Measurements from ENCODE around the gene WDR38. TPM values are rescaled to one million over a fixed set of nuclear protein-coding genes. Genes with fewer than 3 reads are reported as not detected.
A peak's percentile ranks its signal among the peaks of the same experiment; 100 is the strongest.

Gene WDR38
- total RNA-seq, 2 experiments from 2014 or later = not detected

GRCh38 chr9:124868511-124869465 lies 15.5 kb downstream of the WDR38 start:
- Mint-ChIP-seq H3K9me3 (no peaks in the 10 kb centered on the region), H3K4me3 (peak overlapping the region; percentile 81), H3K27ac (peak overlapping the region; percentile 100), H3K36me3 (peaks cover 38% of the 10 kb centered on the region), H3K27me3 (peaks cover 1% of the 10 kb centered on the region), H3K4me1 (ENCODE audit: low read depth) (peaks cover 45% of the 10 kb centered on the region)
- ChIA-PET CTCF (interaction anchor here (1.1 to 4.0 kb wide), 4 partner anchors 16 to 393 kb away, joined by 3 to 17 read pairs (median 4); partner anchors contain the start of genes GAPVD1, SCAI and WDR38), POLR2A (interaction anchor here (0.6 to 5.8 kb wide), 10 partner anchors 7 to 1929 kb away, joined by 3 to 62 read pairs (median 9); partner anchors contain the start of genes ARPC5L, HSPA5 and RPL35)
- DNase-seq = peak; percentile 92
- intact Hi-C loops (cut with micrococcal nuclease) = no loop called here

- peak overlapping the region; percentile 100 for H3K27ac Mint-ChIP-seq
- peaks cover 38% of the 10 kb centered on the region for H3K36me3 Mint-ChIP-seq
- ChIA-PET CTCF (interaction anchor here (0.9 to 4.0 kb wide), 7 partner anchors 8 to 274 kb away, joined by 3 to 17 read pairs (median 3); partner anchors contain the start of genes ARPC5L, NR6A1, RPL35 and SCAI), POLR2A (interaction anchor here (0.6 to 5.8 kb wide), 10 partner anchors 8 to 1929 kb away, joined by 3 to 62 read pairs (median 9); partner anchors contain the start of genes ARPC5L, HSPA5 and RPL35)
- peaks cover 1% of the 10 kb centered on the region for H3K27me3 Mint-ChIP-seq
- no peaks in the 10 kb centered on the region for H3K9me3 Mint-ChIP-seq
- H3K4me1 Mint-ChIP-seq (ENCODE audit: low read depth) = peaks cover 48% of the 10 kb centered on the region
- peak overlapping the region; percentile 81 for H3K4me3 Mint-ChIP-seq
- DNase-seq = peak; percentile 67
- intact Hi-C loops (cut with micrococcal nuclease) = no loop called here
These were observed 16.3 kb downstream of the WDR38 start for GRCh38 chr9:124869466-124869985.

GRCh38 chr9:124869986-124870560 lies 16.8 kb downstream of the WDR38 start:
- no peaks in the 10 kb centered on the region for H3K9me3 Mint-ChIP-seq
- H3K4me1 Mint-ChIP-seq (ENCODE audit: low read depth) = peaks cover 48% of the 10 kb centered on the region
- POLR2A ChIA-PET = interaction anchor here (0.6 to 5.8 kb wide), 12 partner anchors 9 to 372 kb away, joined by 3 to 62 read pairs (median 6); partner anchors contain the start of genes ARPC5L, HSPA5, RPL35 and SCAI

GRCh38 chr9:124870723-124871122 lies 17.5 kb downstream of the WDR38 start:
- CTCF ChIA-PET = interaction anchor here (0.9 to 4.0 kb wide), 6 partner anchors 9 to 100 kb away, joined by 3 to 17 read pairs (median 4); partner anchors contain the start of genes ARPC5L, NR6A1, RPL35 and WDR38
- peak; percentile 42 for DNase-seq
- H3K4me1 Mint-ChIP-seq (ENCODE audit: low read depth) = peaks cover 48% of the 10 kb centered on the region
- H3K27me3 Mint-ChIP-seq = peaks cover 1% of the 10 kb centered on the region
- peak overlapping the region; percentile 81 for H3K4me3 Mint-ChIP-seq
- POLR2A ChIA-PET = interaction anchor here (0.7 to 5.8 kb wide), 9 partner anchors 8 to 371 kb away, joined by 3 to 62 read pairs (median 9); partner anchors contain the start of genes ARPC5L, HSPA5, RPL35 and SCAI
- H3K36me3 Mint-ChIP-seq = peaks cover 48% of the 10 kb centered on the region
- H3K9me3 Mint-ChIP-seq = no peaks in the 10 kb centered on the region
- peak overlapping the region; percentile 100 for H3K27ac Mint-ChIP-seq
- intact Hi-C loops (cut with micrococcal nuclease) = loop anchor here (1.0 to 5.0 kb wide), 6 partner anchors 8 to 371 kb away; partner anchors contain the start of genes ARPC5L, GOLGA1, HSPA5 and PPP6C

More at GRCh38 chr9:124869986-124870560, 16.8 kb downstream of the WDR38 start:
- intact Hi-C loops (cut with micrococcal nuclease) = loop anchor here (1.0 to 5.0 kb wide), 6 partner anchors 8 to 371 kb away; partner anchors contain the start of genes ARPC5L, GOLGA1, HSPA5 and PPP6C
- peak overlapping the region; percentile 100 for H3K27ac Mint-ChIP-seq
- peak overlapping the region; percentile 81 for H3K4me3 Mint-ChIP-seq
- CTCF ChIA-PET = interaction anchor here (0.9 to 4.0 kb wide), 8 partner anchors 9 to 273 kb away, joined by 3 to 17 read pairs (median 3); partner anchors contain the start of genes ARPC5L, NR6A1, RPL35 and SCAI
- peaks cover 43% of the 10 kb centered on the region for H3K36me3 Mint-ChIP-seq
- H3K27me3 Mint-ChIP-seq = peaks cover 1% of the 10 kb centered on the region
- peak; percentile 96 for DNase-seq

- Mint-ChIP-seq H3K36me3 (peaks cover 52% of the 10 kb centered on the region), H3K4me1 (ENCODE audit: low read depth) (peaks cover 48% of the 10 kb centered on the region), H3K27ac (peak overlapping the region; percentile 100), H3K27me3 (peaks cover 1% of the 10 kb centered on the region), H3K4me3 (peak overlapping the region; percentile 81), H3K9me3 (no peaks in the 10 kb centered on the region)
- ChIA-PET CTCF (interaction anchor here (1.6 to 4.0 kb wide), 3 partner anchors 10 to 100 kb away, joined by 6 to 17 read pairs (median 15); partner anchors contain the start of genes ARPC5L, NR6A1, RPL35 and WDR38), POLR2A (interaction anchor here (3.0 to 5.8 kb wide), 3 partner anchors 8 to 14 kb away, joined by 12 to 62 read pairs (median 55); partner anchors contain the start of genes ARPC5L and RPL35)
- intact Hi-C loops (cut with micrococcal nuclease) = loop anchor here (5.0 kb wide), 2 partner anchors 316 to 331 kb away; partner anchors contain the start of genes PPP6C and RABEPK
- DNase-seq = no peak
These were observed 17.9 kb downstream of the WDR38 start for GRCh38 chr9:124871156-124871561.

GRCh38 chr9:124873664-124874063 lies 20.4 kb downstream of the WDR38 start:
- peaks cover 1% of the 10 kb centered on the region for H3K27me3 Mint-ChIP-seq
- H3K4me1 Mint-ChIP-seq (ENCODE audit: low read depth) = peaks cover 38% of the 10 kb centered on the region
- no peaks in the 10 kb centered on the region for H3K9me3 Mint-ChIP-seq
- ChIA-PET POLR2A (interaction anchor here (0.5 to 5.8 kb wide), 3 partner anchors 11 to 364 kb away, joined by 4 to 55 read pairs (median 4); partner anchors contain the start of gene ARPC5L), CTCF (interaction anchor here (1.5 to 2.4 kb wide), 2 partner anchors 20 to 21 kb away, joined by 4 to 15 read pairs; partner anchors contain the start of gene WDR38)
- peak overlapping the region; percentile 100 for H3K27ac Mint-ChIP-seq
- peak; percentile 56 for DNase-seq
- no peak overlapping the region for H3K4me3 Mint-ChIP-seq
- intact Hi-C loops (cut with micrococcal nuclease) = loop anchor here (5.0 kb wide), 2 partner anchors 314 to 329 kb away; partner anchors contain the start of genes PPP6C and RABEPK
- peaks cover 62% of the 10 kb centered on the region for H3K36me3 Mint-ChIP-seq

GRCh38 chr9:124875501-124875900 lies 22.2 kb downstream of the WDR38 start:
- Mint-ChIP-seq H3K36me3 (peaks cover 59% of the 10 kb centered on the region), H3K27me3 (no peaks in the 10 kb centered on the region), H3K9me3 (no peaks in the 10 kb centered on the region), H3K4me1 (ENCODE audit: low read depth) (peaks cover 38% of the 10 kb centered on the region), H3K27ac (peak overlapping the region; percentile 38), H3K4me3 (no peak overlapping the region)
- ChIA-PET CTCF (no interaction called here), POLR2A (no interaction called here)
- DNase-seq = no peak
- intact Hi-C loops (cut with micrococcal nuclease) = no loop called here

- intact Hi-C loops (cut with micrococcal nuclease) = no loop called here
- Mint-ChIP-seq H3K4me1 (ENCODE audit: low read depth) (peaks cover 22% of the 10 kb centered on the region), H3K27ac (peak overlapping the region; percentile 28), H3K27me3 (no peaks in the 10 kb centered on the region), H3K9me3 (no peaks in the 10 kb centered on the region), H3K4me3 (no peak overlapping the region), H3K36me3 (peaks cover 48% of the 10 kb centered on the region)
- no peak for DNase-seq
- ChIA-PET POLR2A (interaction anchor here (0.9 to 1.0 kb wide), 2 partner anchors 14 to 15 kb away, joined by 3 to 4 read pairs; partner anchors contain the start of genes ARPC5L and RPL35), CTCF (interaction anchor here (0.8 to 1.7 kb wide), 3 partner anchors 24 to 37 kb away, joined by 3 to 5 read pairs (median 3); partner anchors contain the start of gene WDR38)
These were observed 23.9 kb downstream of the WDR38 start for GRCh38 chr9:124877021-124877782.

GRCh38 chr9:124878021-124878420 lies 24.8 kb downstream of the WDR38 start:
- Mint-ChIP-seq H3K4me1 (ENCODE audit: low read depth) (peaks cover 14% of the 10 kb centered on the region), H3K9me3 (no peaks in the 10 kb centered on the region), H3K27ac (no peak overlapping the region), H3K4me3 (no peak overlapping the region), H3K27me3 (no peaks in the 10 kb centered on the region), H3K36me3 (peaks cover 41% of the 10 kb centered on the region)
- no peak for DNase-seq
- ChIA-PET CTCF (interaction anchor here (0.8 to 1.7 kb wide), 3 partner anchors 25 to 38 kb away, joined by 3 to 5 read pairs (median 3); partner anchors contain the start of gene WDR38), POLR2A (interaction anchor here (0.9 to 2.8 kb wide), 3 partner anchors 8 to 16 kb away, joined by 3 to 12 read pairs (median 4); partner anchors contain the start of genes ARPC5L and RPL35)
- intact Hi-C loops (cut with micrococcal nuclease) = no loop called here

- no peak overlapping the region for H3K27ac Mint-ChIP-seq
These were observed 25.3 kb downstream of the WDR38 start for GRCh38 chr9:124878518-124878917.

More at GRCh38 chr9:124878518-124878917, 25.3 kb downstream of the WDR38 start:
- Mint-ChIP-seq H3K9me3 (no peaks in the 10 kb centered on the region), H3K4me1 (ENCODE audit: low read depth) (peaks cover 10% of the 10 kb centered on the region), H3K36me3 (peaks cover 38% of the 10 kb centered on the region), H3K4me3 (no peak overlapping the region), H3K27me3 (no peaks in the 10 kb centered on the region)
- POLR2A ChIA-PET = interaction anchor here (2.8 kb wide), 1 partner anchor 9 kb away, joined by 12 read pairs; no protein-coding TSS in a partner anchor
- no peak for DNase-seq
- CTCF ChIA-PET = interaction anchor here (1.2 to 1.3 kb wide), 2 partner anchors 15 to 38 kb away, joined by 3 to 4 read pairs; no protein-coding TSS in a partner anchor
- intact Hi-C loops (cut with micrococcal nuclease) = no loop called here
